PC-9 (cell line): Measurements from ENCODE around the gene PRTG.

Source experiments
- EZH2 ChIP-seq: fragments of 200-600 bp; sonication (generic); IDR thresholded peaks from 2 replicates; pipeline ENCODE4 v1.8.0; 2017; ENCODE audit warnings: antibody characterized with exemption, low read depth
- TF ChIP-seq, protein P1 (sequence below): fragments of 200-600 bp; sonication (generic); conservative IDR thresholded peaks from 2 replicates; pipeline ENCODE4 v1.6.1; 2017; ENCODE audit warnings: mixed run types, antibody characterized with exemption, mild to moderate bottlenecking, moderate library complexity

DNA sequence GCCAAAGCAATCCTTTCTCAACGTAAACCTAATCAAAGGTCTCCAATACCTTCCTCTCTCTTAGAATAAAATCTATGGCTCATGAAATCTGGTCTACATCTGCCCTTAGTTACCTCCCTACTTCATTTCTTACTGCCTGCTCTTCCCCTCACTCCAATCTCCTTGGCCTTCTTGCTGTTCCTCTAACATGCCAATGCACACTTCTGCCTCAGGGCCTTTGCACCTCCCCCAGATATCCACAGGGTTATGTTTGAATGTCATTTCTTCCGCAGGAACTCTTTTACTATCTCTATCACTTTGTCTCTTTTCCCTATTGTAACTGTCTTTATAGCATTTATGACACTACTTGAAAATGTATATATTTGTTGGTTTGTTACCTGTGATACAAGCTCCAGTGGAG is 110.5 kb downstream of the PRTG start:
- TF ChIP-seq, protein P1, sequence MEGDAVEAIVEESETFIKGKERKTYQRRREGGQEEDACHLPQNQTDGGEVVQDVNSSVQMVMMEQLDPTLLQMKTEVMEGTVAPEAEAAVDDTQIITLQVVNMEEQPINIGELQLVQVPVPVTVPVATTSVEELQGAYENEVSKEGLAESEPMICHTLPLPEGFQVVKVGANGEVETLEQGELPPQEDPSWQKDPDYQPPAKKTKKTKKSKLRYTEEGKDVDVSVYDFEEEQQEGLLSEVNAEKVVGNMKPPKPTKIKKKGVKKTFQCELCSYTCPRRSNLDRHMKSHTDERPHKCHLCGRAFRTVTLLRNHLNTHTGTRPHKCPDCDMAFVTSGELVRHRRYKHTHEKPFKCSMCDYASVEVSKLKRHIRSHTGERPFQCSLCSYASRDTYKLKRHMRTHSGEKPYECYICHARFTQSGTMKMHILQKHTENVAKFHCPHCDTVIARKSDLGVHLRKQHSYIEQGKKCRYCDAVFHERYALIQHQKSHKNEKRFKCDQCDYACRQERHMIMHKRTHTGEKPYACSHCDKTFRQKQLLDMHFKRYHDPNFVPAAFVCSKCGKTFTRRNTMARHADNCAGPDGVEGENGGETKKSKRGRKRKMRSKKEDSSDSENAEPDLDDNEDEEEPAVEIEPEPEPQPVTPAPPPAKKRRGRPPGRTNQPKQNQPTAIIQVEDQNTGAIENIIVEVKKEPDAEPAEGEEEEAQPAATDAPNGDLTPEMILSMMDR, result no peak
- TF ChIP-seq EZH2, result no peak
